Psoas muscle (tissue), 8 donors: ENCODE results near the gene NENF. TPM values are rescaled to one million over a fixed set of nuclear protein-coding genes. Genes with fewer than 3 reads are reported as not detected.

Source experiments
- ATAC-seq, 4 donors: fragments of 200-7000 bp; cut with Tn5 transposase; one replicate each; pipeline ENCODE4 v1.9.1; 2020; ENCODE audit warnings: moderate library complexity in 3 of 4, mild to moderate bottlenecking in 2 of 4
- DNase-seq, 2 donors: peaks; one replicate each; pipeline ENCODE4 v3.0.0-alpha.2; 2020
- H3K27ac ChIP-seq: fragments of 200-600 bp; one replicate; pipeline ENCODE4 v1.8.0; 2022
- H3K27me3 ChIP-seq, 3 donors: fragments of 200-600 bp in 1 of 3; one replicate each; pipeline versions ENCODE4 v1.6.1 to v1.8.0; 2013 to 2022; ENCODE audit warnings: low read length in 2 of 3, mild to moderate bottlenecking in 2 of 3, moderate library complexity in 1 of 3; ENCODE audit not compliant: insufficient read depth in 3 of 3
- H3K36me3 ChIP-seq, 2 donors: fragments of 200-600 bp in 1 of 2; one replicate each; pipeline versions ENCODE4 v1.6.1 to v1.8.0; 2013 to 2022; ENCODE audit warnings: low read depth in 1 of 2, mild to moderate bottlenecking in 1 of 2, moderate library complexity in 1 of 2; ENCODE audit not compliant: insufficient read depth in 1 of 2
- H3K4me1 ChIP-seq: fragments of 200-600 bp; one replicate; pipeline ENCODE4 v1.8.0; 2022
- H3K4me3 ChIP-seq: fragments of 200-600 bp; one replicate; pipeline ENCODE4 v1.8.0; 2022; ENCODE audit warnings: mild to moderate bottlenecking
- H3K9me3 ChIP-seq: fragments of 200-600 bp; one replicate; pipeline ENCODE4 v1.8.0; 2022
- WGBS, 3 donors: extraction: QIAGEN DNeasy Blood & Tissue Kit; methylation state at CpG; one replicate each; pipeline versions ENCODE4 v1.1.6 to v1.1.7; 2013; 5-methylcytosine and 5-hydroxymethylcytosine counted together
- intact Hi-C, 2 donors: fragments of 100-400 bp; cut with DNase I; formaldehyde crosslinking; loops; one replicate each; pipeline versions ENCODE4 v1.11.0 to v1.14.2; 2022
- polyA plus RNA-seq, 3 donors: library from polyadenylated mRNA; stranded (reverse); fragments of 200-250 nt; gene quantifications; one replicate each; pipeline ENCODE4 v1.2.3, GENCODE V29; 2013
- total RNA-seq, 4 donors: library from RNA; stranded (reverse); fragmentation: NEBNext Ultra II Directional in 2 of 4; extraction: Animal tissue kit (Norgen Biotek cat#: 25700) in 2 of 4; gene quantifications; one replicate each; pipeline versions ENCODE4 v1.2.1 to v1.2.4, GENCODE V29; 2021 to 2023
- TF ChIP-seq, protein P1 (sequence below): fragments of 200-600 bp; IDR thresholded peaks from one replicate; pipeline ENCODE4 v1.8.0; 2022; ENCODE audit warnings: antibody characterized with exemption
- donor health status: healthy with polysubstance abuse.
- donor health status: DM: no; HTN: no; CAD: no; lungs with moderate emphysema.
- donor health status: Bipolar disorder and iron deficiency.
- donor health status: healthy.
- donor health status: DM: yes; HTN: yes; CAD: no.
- donor health status: DM: no; HTN: no; CAD: no.
- donor health status: DM: no; HTN: no; CAD: no.
- donor health status: DM: yes; HTN: yes; CAD: no.

Gene NENF
- total and polyA plus RNA-seq, 7 donors: 59.3 to 74.9 (median 64.2) TPM

DNA sequence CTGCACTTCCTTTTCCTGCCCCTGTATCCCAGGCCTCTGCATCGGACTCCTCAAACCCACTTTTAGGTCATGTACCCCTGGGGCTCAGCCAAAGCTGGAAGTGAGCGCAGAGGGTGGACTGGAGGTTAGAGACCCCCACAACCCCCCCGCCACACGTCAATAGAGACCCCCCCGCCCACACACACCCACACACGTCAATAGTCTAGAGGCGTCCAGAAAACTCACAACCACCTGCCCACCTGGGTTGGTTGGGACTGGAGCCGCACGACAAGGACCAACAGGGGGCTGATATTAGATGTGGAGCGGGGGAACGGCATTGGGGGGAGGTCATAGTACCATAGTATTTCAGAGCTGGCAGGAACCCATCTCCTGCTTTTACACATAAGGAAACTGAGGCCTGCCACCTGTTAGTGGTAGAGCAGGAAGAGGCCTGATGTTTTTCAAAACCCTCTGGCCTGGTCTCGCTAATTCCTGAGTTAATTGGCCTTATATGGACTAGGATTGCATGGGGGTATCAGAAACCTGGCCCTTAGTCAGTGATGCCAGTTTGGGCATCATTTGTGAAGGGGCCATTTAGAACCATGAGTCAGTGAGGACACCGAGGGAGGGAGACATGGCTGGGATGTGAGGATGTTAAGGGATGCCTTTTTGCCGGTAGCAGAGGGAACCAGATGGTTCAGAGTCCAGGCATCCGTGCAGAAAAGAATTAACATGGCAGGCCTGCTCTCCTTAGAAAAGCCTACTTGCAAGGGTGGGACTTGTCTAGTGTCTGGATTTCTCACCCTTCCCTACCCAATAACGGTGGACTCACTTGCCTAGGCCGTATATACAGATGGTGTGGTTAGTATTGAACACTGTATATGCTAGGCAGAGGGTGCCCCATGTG, 1.1 kb downstream of the NENF start:
- Histone ChIP-seq H3K4me3 (peak overlapping the region; percentile 90), H3K27ac (peak overlapping the region; percentile 79), H3K36me3 (no peaks in the 10 kb centered on the region), H3K4me1 (peaks cover 11% of the 10 kb centered on the region), H3K9me3 (no peaks in the 10 kb centered on the region), H3K27me3 (no peaks in the 10 kb centered on the region)
- peak in 1 of 4 donors; percentile 23 for ATAC-seq
- 42 to 48% (median 48%) methylated on average over 17 of the region's 17 CpGs for WGBS, 3 donors
- TF ChIP-seq, protein P1, sequence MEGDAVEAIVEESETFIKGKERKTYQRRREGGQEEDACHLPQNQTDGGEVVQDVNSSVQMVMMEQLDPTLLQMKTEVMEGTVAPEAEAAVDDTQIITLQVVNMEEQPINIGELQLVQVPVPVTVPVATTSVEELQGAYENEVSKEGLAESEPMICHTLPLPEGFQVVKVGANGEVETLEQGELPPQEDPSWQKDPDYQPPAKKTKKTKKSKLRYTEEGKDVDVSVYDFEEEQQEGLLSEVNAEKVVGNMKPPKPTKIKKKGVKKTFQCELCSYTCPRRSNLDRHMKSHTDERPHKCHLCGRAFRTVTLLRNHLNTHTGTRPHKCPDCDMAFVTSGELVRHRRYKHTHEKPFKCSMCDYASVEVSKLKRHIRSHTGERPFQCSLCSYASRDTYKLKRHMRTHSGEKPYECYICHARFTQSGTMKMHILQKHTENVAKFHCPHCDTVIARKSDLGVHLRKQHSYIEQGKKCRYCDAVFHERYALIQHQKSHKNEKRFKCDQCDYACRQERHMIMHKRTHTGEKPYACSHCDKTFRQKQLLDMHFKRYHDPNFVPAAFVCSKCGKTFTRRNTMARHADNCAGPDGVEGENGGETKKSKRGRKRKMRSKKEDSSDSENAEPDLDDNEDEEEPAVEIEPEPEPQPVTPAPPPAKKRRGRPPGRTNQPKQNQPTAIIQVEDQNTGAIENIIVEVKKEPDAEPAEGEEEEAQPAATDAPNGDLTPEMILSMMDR: no peak
- no peak for DNase-seq
- intact Hi-C loops: loop anchor here in 1 of 2 donors (10.0 kb wide), 1 partner anchor 399 kb away; the partner anchor contains the start of genes DTL and INTS7

DNA sequence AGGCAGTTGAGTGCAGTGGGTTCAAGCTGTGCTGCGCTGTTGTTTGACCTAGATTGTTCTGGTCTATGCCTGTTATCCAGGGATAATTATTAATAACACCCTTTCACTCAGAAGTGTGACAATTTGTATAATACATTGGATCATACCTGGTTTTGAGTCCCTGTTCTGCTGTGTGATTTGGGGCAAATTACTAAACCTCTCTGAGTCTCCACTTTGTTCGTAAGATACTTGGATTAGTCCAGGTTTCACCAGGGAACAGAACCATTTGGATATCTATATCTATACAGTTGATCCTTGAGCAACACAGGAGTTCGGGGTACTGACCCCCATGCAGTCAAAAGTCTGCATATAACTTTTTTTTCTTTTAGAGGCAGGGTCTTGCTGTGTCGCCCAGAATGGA, 2.3 kb downstream of the NENF start:
- no peaks in the 10 kb centered on the region for H3K36me3 ChIP-seq
- H3K4me3 ChIP-seq: no peak overlapping the region
- H3K9me3 ChIP-seq: no peaks in the 10 kb centered on the region
- no peak for DNase-seq
- 97 to 100% (median 98%) methylated on average over 4 of the region's 4 CpGs for WGBS, 3 donors
- H3K27me3 ChIP-seq: no peaks in the 10 kb centered on the region
- TF ChIP-seq, protein P1: no peak
- H3K4me1 ChIP-seq: peaks cover 11% of the 10 kb centered on the region
- no peak for ATAC-seq
- intact Hi-C loops: loop anchor here in 1 of 2 donors (10.0 kb wide), 1 partner anchor 400 kb away; the partner anchor contains the start of genes DTL and INTS7
- no peak overlapping the region for H3K27ac ChIP-seq

DNA sequence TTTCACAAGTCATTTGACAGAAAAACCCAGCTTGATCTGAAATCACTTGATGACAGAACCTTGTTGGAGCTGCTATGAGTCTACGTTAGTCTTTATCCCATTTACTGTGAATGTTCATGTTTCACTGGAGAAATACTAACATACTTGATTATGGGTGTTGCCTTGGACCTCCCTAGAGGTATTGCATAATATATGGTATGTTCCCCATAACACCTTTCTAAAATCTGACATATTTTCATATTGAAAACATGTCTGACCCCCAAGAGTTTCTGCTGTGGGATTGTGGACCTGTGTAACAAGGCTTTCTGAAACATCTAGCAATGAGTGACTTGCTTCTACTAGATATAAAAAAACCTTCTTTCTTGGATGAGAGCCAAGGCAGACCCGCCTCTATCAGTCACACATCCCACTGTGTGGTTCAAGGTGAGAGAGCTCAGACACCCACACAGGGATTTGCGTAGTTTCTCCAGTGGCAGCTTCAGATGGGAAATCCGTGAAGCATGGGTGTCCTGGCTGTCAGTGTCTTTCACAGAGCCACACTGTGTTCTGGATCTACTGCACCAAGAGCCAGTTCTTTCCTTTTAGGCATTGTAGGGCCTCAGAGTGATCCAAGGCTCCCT, 4.6 kb downstream of the NENF start:
- Histone ChIP-seq H3K4me1 (peaks cover 26% of the 10 kb centered on the region), H3K9me3 (no peaks in the 10 kb centered on the region), H3K27me3 (no peaks in the 10 kb centered on the region), H3K27ac (no peak overlapping the region), H3K36me3 (no peaks in the 10 kb centered on the region), H3K4me3 (no peak overlapping the region)
- ATAC-seq: no peak
- DNase-seq: no peak
- 87 to 93% (median 91%) methylated on average over 4 of the region's 4 CpGs for WGBS, 3 donors
- intact Hi-C loops: loop anchor here in 1 of 2 donors (10.0 kb wide), 1 partner anchor 402 kb away; the partner anchor contains the start of genes DTL and INTS7
- TF ChIP-seq, protein P1: no peak

DNA sequence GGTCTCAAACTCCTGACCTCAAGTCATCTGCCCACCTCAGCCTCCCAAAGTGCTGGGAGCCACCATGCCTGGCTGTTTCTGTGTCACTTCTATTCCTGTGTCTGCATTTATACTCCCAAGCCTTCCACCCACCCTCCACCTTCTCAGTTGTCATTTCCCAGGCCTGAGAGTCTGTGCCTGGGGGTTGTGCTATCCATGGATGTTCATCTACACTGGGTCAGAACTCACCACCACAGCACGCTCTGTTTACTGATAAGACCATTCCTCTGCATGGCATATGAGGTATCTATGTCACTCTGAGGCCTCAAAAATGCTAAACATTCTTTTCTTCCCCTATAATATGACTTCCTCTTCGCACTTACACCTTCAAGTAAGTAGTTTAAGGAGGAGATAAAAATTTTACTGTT, 6.1 kb downstream of the NENF start:
- Histone ChIP-seq H3K36me3 (no peaks in the 10 kb centered on the region), H3K4me1 (peaks cover 24% of the 10 kb centered on the region), H3K27me3 (no peaks in the 10 kb centered on the region), H3K27ac (no peak overlapping the region), H3K9me3 (no peaks in the 10 kb centered on the region), H3K4me3 (no peak overlapping the region)
- DNase-seq: no peak
- 93 to 100% (median 98%) methylated on average over 2 of the region's 2 CpGs for WGBS, 3 donors
- intact Hi-C loops: loop anchor here in 1 of 2 donors (10.0 kb wide), 1 partner anchor 404 kb away; the partner anchor contains the start of genes DTL and INTS7
- no peak for ATAC-seq
- TF ChIP-seq, protein P1: no peak
